HG03432 (cell line): ENCODE data around the gene GAB2.
"Not testable (repeated sequence)": the region's sequence is repeated elsewhere in the genome, so short reads cannot be mapped to it uniquely, and the experiment has no call there.

Experiments
- ATAC-seq: cut with Tn5 transposase; IDR thresholded peaks from one replicate; pipeline ENCODE4 v1.9.1; 2021; ENCODE audit warnings: mild to moderate bottlenecking, moderate library complexity; ENCODE audit not compliant: unreplicated experiment

Gene GAB2

DNA sequence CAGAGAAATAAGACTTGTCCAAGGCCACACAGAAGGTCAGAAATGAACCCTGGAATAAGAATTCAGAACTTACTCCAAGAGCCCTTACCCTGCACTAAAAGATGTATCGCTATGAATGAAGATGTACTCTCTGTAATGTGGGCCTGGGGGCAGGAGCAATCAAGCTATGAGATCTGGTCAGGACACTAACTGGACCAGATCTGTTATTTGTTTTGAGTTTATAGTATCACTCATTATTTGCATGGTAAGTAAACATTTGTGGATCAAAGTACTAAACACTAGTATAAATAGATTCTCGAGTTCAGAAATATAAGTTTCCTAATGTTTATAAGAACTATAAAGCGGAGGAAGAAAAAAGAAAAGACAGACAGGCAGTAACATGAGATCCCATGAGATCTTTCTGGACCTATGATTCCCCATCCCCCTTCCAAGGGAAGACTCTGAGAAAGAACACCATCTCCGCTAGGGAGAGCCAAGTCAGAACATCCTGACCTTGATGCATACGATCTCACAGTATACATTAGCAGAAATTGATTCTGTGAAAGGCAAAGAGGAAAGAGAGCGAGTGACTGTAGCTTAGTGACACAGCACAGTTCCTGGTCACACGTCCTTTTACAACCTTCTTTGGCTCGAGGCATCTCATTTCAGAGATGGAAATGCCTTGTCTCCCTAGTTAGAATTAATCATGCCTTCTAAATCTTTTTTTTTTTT is 157.7 kb downstream of the GAB2 start:
- no peak for ATAC-seq

DNA sequence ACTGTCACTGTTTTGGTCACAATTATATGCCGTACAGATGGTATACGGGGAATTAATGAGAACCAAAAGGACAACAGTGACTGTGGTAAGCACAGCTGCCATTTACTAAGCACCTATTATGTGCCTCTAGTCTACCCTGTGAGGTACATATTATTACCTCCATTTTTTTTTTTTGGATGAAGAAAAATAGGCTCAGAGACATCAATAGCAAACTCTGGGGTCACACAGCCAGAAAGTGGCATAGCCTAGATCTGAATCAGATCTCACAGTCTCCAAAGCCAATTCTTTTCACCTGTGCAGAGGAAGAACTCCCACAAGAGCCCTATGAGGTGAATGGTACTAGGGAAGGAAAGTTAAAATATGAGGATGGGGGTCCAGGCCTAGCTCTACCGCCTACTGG is 160.0 kb downstream of the GAB2 start:
- no peak for ATAC-seq

DNA sequence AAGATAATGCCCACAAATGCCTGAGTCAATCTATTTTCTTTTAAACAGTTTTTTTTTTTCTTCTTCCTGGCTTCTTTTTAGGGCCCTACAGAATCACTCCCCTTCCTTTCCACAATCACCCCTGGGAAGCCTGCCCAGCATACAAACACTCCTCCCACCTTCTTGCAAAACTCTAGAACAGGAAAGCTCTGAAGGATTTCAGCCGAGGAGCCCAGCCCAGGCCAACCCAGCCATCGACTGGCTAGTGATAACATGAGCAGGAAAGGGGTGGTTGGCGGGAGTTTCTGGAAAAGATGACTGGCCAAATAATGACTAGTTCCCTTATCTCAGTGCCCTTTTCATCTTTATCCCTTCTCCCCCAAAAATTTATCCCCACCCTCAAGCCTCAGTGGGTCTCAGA is 160.7 kb downstream of the GAB2 start:
- no peak for ATAC-seq

DNA sequence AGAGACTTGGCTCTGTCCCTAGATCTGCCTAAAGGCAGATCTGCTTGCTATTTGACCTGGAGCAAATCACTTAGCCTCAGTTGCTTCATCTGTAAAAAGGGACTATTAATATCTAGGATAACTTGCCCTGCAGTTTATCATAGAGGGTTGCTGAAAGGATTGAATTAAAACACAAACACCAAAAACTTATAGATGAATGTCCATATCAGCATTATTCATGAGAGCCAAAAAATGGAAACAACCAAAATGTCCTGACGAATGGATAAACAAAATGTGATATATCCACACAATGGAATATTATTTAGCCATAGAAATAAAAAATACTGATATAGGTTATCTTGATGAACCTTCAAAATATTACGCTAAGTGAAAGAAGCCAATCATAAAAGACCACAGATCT is 161.7 kb downstream of the GAB2 start:
- ATAC-seq, result no peak

DNA sequence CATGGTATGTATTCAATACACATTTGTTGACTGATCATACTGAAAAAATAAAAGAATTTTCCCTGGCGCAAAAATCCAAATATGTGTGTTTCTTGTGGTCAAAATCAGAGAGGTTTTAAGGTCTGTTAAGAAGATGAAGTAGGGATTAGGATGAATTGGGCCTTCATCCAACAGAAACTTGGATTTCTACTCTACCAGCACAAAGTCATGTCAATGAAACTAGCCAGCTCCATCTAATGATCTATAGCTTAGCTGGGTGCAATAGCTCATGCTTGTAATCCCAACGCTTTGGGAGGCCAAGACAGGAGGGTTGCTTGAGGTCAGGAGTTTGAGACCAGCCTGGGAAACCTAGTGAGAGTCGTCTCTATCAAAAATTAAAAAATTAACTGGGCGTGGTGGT is 163.4 kb downstream of the GAB2 start:
- no peak for ATAC-seq

- no peak for ATAC-seq
Observed at GRCh38 chr11:78253797-78254196, 163.8 kb downstream of the GAB2 start.

- ATAC-seq, result no peak
Observed at GRCh38 chr11:78251083-78251775, 166.4 kb downstream of the GAB2 start.

GRCh38 chr11:78250099-78250498 is 167.5 kb downstream of the GAB2 start:
- no peak for ATAC-seq

DNA sequence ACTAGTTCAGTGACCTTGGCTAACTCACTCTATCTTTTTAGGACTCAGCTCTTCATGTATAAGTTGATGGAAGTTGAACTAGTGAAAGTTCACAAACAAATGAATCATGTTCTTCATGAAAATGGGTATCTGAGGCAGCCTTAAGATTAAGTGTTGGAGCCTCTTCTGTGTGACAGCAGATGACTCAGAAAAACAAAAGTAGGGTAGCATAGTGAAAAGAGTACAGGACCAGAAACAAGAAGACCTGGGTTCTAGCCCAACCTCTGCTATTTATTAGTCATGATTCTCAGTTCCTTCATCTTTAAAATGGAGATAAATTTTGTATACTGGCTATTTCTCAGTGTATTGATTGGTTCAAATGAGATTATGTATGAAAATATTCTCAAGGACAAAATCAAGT is 168.7 kb downstream of the GAB2 start:
- no peak for ATAC-seq

DNA sequence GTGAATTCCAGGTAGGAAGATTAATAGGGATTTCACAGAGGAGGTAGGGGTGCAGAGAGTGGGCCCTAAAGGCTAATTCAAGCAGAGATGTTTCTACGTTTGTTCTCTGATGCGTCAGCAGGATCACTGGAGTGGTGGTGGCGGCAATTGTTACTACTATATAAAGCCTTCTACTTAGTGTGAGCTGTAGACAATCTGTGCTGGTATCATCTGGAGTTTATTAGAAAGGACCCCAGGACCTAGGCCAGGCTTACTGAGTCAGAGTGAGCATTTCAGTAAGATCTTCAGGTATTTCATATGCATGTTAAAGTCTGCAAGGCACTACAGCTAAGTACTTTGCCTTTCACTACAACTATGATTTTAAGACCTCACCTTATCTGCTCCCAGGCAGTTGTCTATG is 169.4 kb downstream of the GAB2 start:
- ATAC-seq, result no peak

GRCh38 chr11:78244546-78245255 is 172.9 kb downstream of the GAB2 start:
- ATAC-seq, result no peak

DNA sequence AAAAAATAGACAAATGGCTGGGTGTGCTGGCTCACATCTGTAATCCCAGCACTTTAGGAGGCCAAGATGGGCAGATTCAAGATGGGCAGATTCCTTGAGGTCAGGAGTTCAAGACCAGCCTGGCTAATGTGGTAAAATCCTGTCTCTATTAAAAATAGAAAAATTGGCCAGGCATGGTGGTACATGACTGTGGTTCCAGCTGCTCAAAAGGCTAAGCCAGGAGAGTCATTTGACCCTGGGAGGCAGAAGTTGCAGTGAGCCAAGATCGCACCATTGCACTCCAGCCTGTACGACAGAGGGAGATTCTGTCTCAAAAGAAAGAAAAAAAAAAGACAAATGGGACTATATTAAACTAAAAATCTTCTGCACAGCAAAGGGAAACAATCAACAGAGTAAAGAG is 173.5 kb downstream of the GAB2 start:
- ATAC-seq, result no peak

GRCh38 chr11:78241475-78241874 is 176.1 kb downstream of the GAB2 start:
- ATAC-seq, result no peak

GRCh38 chr11:78239781-78240180 is 177.8 kb downstream of the GAB2 start:
- no peak for ATAC-seq

DNA sequence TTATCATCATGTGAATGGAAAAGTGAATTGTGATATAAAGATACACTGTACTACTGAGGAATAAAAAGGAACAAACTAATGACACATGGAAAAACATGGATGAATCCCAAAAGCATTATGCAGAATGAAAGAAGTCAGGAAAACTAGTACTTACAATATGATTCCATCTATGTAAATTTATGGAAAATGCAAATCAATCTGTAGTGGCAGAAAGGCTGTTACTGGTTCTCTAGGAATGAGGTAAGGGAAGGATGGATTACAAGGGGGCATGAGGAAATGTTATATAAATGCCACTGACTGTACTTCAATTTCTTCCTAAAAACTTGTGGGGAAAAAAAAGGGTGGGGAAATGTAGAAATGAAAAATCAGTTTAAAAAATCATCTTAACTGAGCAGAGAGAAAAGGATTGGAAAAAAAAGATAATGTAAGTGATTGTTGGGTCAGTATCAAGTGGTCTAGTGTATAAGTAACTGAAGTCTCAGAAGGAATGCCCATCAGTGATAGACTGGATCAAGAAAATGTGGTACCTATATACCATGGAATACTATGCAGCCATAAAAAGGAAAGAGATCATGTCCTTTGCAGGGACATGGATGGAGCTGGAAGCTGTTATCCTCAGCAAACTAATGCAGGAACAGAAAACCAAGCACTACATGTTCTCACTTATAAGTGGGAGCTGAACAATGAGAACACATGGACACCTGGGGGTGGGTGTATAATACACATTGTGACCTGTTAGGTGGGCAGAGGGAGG is 180.2 kb downstream of the GAB2 start:
- ATAC-seq, result no peak

- ATAC-seq, result no peak
Observed at GRCh38 chr11:78234006-78234405, 183.6 kb downstream of the GAB2 start.

GRCh38 chr11:78233046-78233445 is 184.6 kb downstream of the GAB2 start:
- not testable (repeated sequence) for ATAC-seq

GRCh38 chr11:78231962-78232501 is 185.6 kb downstream of the GAB2 start:
- no peak for ATAC-seq

GRCh38 chr11:78230161-78230877 is 187.3 kb downstream of the GAB2 start:
- ATAC-seq, result no peak

GRCh38 chr11:78229106-78229505 is 188.5 kb downstream of the GAB2 start:
- ATAC-seq, result no peak
